Endothelial cell of umbilical vein (primary cell): ENCODE results near the gene TNRC6B. TPM values are rescaled to one million over a fixed set of nuclear protein-coding genes. Genes with fewer than 3 reads are reported as not detected.

ENCODE experiments used
- BruUV-seq: library from RNA; stranded (reverse); fragments of 400-500 nt; replicated peaks from 2 replicates; lab custom pipeline; 2021; lab: Mats Ljungman, UMichigan
- CTCF ChIA-PET: fragments of 300-600, 350-600 bp; sonication (Branson Sonifier 250); formaldehyde crosslinking; loops from one replicate; lab custom pipeline; 2021; ENCODE audit warnings: antibody characterized with exemption, inconsistent platforms; lab: Charles Lee
- POLR2A ChIA-PET: fragments of 300-600, 350-600 bp; sonication (Branson Sonifier 250); formaldehyde crosslinking; loops from one replicate; lab custom pipeline; 2021; ENCODE audit warnings: antibody characterized with exemption, inconsistent platforms; lab: Charles Lee
- DNase-seq: peaks from one replicate; pipeline ENCODE4 v3.0.0-alpha.2; 2011; ENCODE audit warnings: low read depth, low spot score
- FAIRE-seq: peaks from 2 replicates; lab custom pipeline; 2011; peaks lifted over from hg19 to GRCh38; lab: Jason Lieb, UNC
- H2AFZ ChIP-seq: 2 replicates; pipeline ENCODE4 v1.6.0; 2012; ENCODE audit warnings: low read depth, low read length, control low read depth, inconsistent platforms
- H3K27ac ChIP-seq: 2 replicates; pipeline ENCODE4 v1.5.1; 2011; ENCODE audit warnings: low read depth, mild to moderate bottlenecking, control low read depth, low read length, moderate library complexity; ENCODE audit not compliant: insufficient read depth
- H3K27me3 ChIP-seq, 2 experiments: 2 replicates each; pipeline versions ENCODE4 v1.6.0 to v1.6.1; 2011; ENCODE audit warnings: low read length in 2 of 2, mixed read lengths in 1 of 2; ENCODE audit not compliant: control insufficient read depth in 2 of 2, insufficient read depth in 2 of 2
- H3K36me3 ChIP-seq, 2 experiments: 2 replicates in 1 of 2; 3 replicates in 1 of 2; pipeline ENCODE4 v1.5.1; 2011; ENCODE audit warnings: low read length in 2 of 2, mild to moderate bottlenecking in 1 of 2, moderate library complexity in 1 of 2; ENCODE audit not compliant: control insufficient read depth in 2 of 2, insufficient read depth in 2 of 2; ENCODE audit errors: extremely low read depth in 1 of 2
- H3K4me1 ChIP-seq: 3 replicates; pipeline ENCODE4 v1.5.1; 2011; ENCODE audit warnings: mild to moderate bottlenecking, low read length; ENCODE audit not compliant: control insufficient read depth, insufficient read depth; ENCODE audit errors: extremely low read depth
- H3K4me2 ChIP-seq: 2 replicates; pipeline ENCODE4 v1.6.1; 2011; ENCODE audit warnings: low read length, control low read depth, mixed read lengths; ENCODE audit not compliant: insufficient read depth
- H3K4me3 ChIP-seq, 3 experiments: fragments of 200-600 bp in 1 of 3; sonication (generic), shearing (Covaris generic) in 1 of 3; replicated peaks in 1 of 3; 2 replicates each; pipeline ENCODE4 v1.5.1; 2011 to 2016; ENCODE audit warnings: control low read depth in 3 of 3, low read length in 3 of 3, mild to moderate bottlenecking in 2 of 3, inconsistent platforms in 1 of 3, low read depth in 1 of 3, moderate library complexity in 1 of 3; ENCODE audit not compliant: insufficient read depth in 1 of 3
- H3K79me2 ChIP-seq: 2 replicates; pipeline ENCODE4 v1.6.0; 2012; ENCODE audit warnings: low read length, inconsistent platforms; ENCODE audit not compliant: control insufficient read depth, insufficient read depth
- H3K9ac ChIP-seq: replicated peaks from 2 replicates; pipeline ENCODE3; 2011; ENCODE audit warnings: low read length, control low read depth; ENCODE audit not compliant: insufficient read depth; ENCODE audit errors: extremely low read depth
- H3K9me1 ChIP-seq: replicated peaks from 3 replicates; pipeline ENCODE4 v1.6.0; 2011; ENCODE audit warnings: mild to moderate bottlenecking, low read length; ENCODE audit not compliant: control insufficient read depth, insufficient read depth; ENCODE audit errors: extremely low read depth
- H3K9me3 ChIP-seq: replicated peaks from 2 replicates; pipeline ENCODE4 v1.5.1; 2012; ENCODE audit warnings: low read length, inconsistent platforms; ENCODE audit not compliant: control insufficient read depth, insufficient read depth
- H4K20me1 ChIP-seq: replicated peaks from 2 replicates; pipeline ENCODE3; 2011; ENCODE audit warnings: mild to moderate bottlenecking, low read length; ENCODE audit not compliant: control insufficient read depth, insufficient read depth; ENCODE audit errors: extremely low read depth
- EZH2 ChIP-seq: IDR thresholded peaks from 2 replicates; pipeline ENCODE4 v1.6.1; 2012; ENCODE audit warnings: borderline replicate concordance, low read depth, mild to moderate bottlenecking, moderate library complexity, low read length, inconsistent platforms; ENCODE audit not compliant: severe bottlenecking
- FOS ChIP-seq: IDR thresholded peaks from 2 replicates; pipeline ENCODE4 v1.6.1; 2011; ENCODE audit warnings: mild to moderate bottlenecking, low read length, moderate library complexity, borderline replicate concordance; ENCODE audit not compliant: insufficient read depth
- GATA2 ChIP-seq: IDR thresholded peaks from 2 replicates; pipeline ENCODE4 v1.7.0; 2011; ENCODE audit warnings: low read depth, mild to moderate bottlenecking, moderate library complexity, mixed read lengths, low read length; ENCODE audit not compliant: insufficient read length, insufficient read depth
- JUN ChIP-seq: IDR thresholded peaks from 2 replicates; pipeline ENCODE4 v1.6.1; 2011; ENCODE audit warnings: borderline replicate concordance, low read depth; ENCODE audit not compliant: insufficient read length, insufficient read depth
- MYC ChIP-seq: IDR thresholded peaks from one replicate; pipeline ENCODE4 v1.6.1; 2011; ENCODE audit warnings: mild to moderate bottlenecking, low read depth, low read length
- POLR2A ChIP-seq: IDR thresholded peaks from 2 replicates; pipeline ENCODE4 v1.6.1; 2012; ENCODE audit warnings: low read depth, mild to moderate bottlenecking, control low read depth, low read length
- POLR2AphosphoS5 ChIP-seq: IDR thresholded peaks from 2 replicates; pipeline ENCODE4 v1.6.1; 2012; ENCODE audit warnings: low read depth, mild to moderate bottlenecking, control low read depth, low read length, moderate library complexity; ENCODE audit not compliant: insufficient read depth
- dilution Hi-C: fragments of 300-500 bp; cut with MboI; formaldehyde crosslinking; loops from one replicate; pipeline ENCODE4 v1.15.0; 2019; ENCODE audit warnings: low sequenced_read_pairs; ENCODE audit not compliant: extremely low pct_ligation_motif_present
- intact Hi-C: fragments of 100-400 bp; cut with micrococcal nuclease; formaldehyde crosslinking; loops from one replicate; pipeline ENCODE4 v1.10.0; 2022
- polyA plus RNA-seq, 4 experiments: library from polyadenylated mRNA; depleted of rRNA in 3 of 4; stranded (reverse) in 3 of 4; unstranded in 1 of 4; fragments of >200 nt; gene quantifications; 2 replicates each; pipeline versions ENCODE4 v1.2.1 to v1.2.3, GENCODE V29; 2011 to 2012; ENCODE audit warnings: missing spikeins in 1 of 4
- total RNA-seq: library from RNA; stranded (reverse); gene quantifications from 2 replicates; pipeline ENCODE4 v1.2.3, GENCODE V29; 2021
- TF ChIP-seq, protein P1 (sequence below): IDR thresholded peaks from 2 replicates; pipeline ENCODE4 v1.6.1; 2011; ENCODE audit not compliant: insufficient read depth, insufficient read length
- TF ChIP-seq, protein P2 (sequence below), 2 donors: IDR thresholded peaks; 1 replicate in 1 of 2; 2 replicates in 1 of 2; pipeline ENCODE4 v1.5.1; 2011; ENCODE audit warnings: low read length in 2 of 2, mild to moderate bottlenecking in 2 of 2, moderate library complexity in 2 of 2, control low read depth in 1 of 2, inconsistent platforms in 1 of 2, low read depth in 1 of 2; ENCODE audit not compliant: insufficient read depth in 1 of 2; ENCODE audit errors: extremely low read depth in 1 of 2

Gene TNRC6B
- total and polyA plus RNA-seq, 2 donors (not counting 3 experiments of a cell fraction or from before 2014, with no cell fraction given): 10.6 to 37.2 TPM

DNA sequence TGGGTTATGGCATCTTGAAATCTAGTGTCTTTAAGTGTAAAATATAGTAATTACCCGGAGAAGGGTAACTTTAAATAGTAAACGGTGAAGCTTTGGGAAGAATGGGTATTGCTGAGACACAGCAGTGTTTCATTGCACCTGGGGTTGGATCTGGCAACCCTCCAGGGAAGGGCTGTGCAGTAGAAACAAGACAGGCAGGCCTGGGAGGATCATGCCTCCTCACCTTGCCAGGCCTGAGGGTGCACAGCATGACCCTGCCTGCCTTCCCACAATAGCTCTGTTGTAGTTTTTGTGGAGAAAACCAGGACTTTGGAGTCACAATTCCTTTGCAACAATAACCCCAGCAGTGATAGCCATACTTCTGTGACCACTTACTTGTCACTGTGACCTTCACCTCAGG is 104.0 kb downstream of the TNRC6B start:
- Histone ChIP-seq H3K36me3 (peaks cover 15 to 20% of the 10 kb centered on the region in 2 experiments), H3K27ac (no peak overlapping the region), H3K4me1 (peaks cover 7% of the 10 kb centered on the region), H3K9me3 (no peaks in the 10 kb centered on the region), H3K4me3 (no peak overlapping the region), H3K4me2 (no peak overlapping the region), H3K9ac (no peak overlapping the region), H3K27me3 (no peaks in the 10 kb centered on the region), H4K20me1 (no peaks in the 10 kb centered on the region), H3K9me1 (no peaks in the 10 kb centered on the region), H2AFZ (no peak overlapping the region), H3K79me2 (no peaks in the 10 kb centered on the region)
- dilution Hi-C loops (no loop called here), intact Hi-C loops (loop anchor here (10.0 kb wide), 1 partner anchor 1873 kb away; no protein-coding TSS in a partner anchor)
- ChIA-PET CTCF (no interaction called here), POLR2A (no interaction called here)
- DNase-seq: no peak
- no TSS peak for BruUV-seq
- no peak for FAIRE-seq
- TF ChIP-seq POLR2AphosphoS5 (no peak), GATA2 (no peak), MYC (no peak), POLR2A (no peak), EZH2 (no peak), FOS (no peak), JUN (no peak)
- TF ChIP-seq, protein P1, sequence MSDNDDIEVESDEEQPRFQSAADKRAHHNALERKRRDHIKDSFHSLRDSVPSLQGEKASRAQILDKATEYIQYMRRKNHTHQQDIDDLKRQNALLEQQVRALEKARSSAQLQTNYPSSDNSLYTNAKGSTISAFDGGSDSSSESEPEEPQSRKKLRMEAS: no peak
- TF ChIP-seq, protein P2, sequence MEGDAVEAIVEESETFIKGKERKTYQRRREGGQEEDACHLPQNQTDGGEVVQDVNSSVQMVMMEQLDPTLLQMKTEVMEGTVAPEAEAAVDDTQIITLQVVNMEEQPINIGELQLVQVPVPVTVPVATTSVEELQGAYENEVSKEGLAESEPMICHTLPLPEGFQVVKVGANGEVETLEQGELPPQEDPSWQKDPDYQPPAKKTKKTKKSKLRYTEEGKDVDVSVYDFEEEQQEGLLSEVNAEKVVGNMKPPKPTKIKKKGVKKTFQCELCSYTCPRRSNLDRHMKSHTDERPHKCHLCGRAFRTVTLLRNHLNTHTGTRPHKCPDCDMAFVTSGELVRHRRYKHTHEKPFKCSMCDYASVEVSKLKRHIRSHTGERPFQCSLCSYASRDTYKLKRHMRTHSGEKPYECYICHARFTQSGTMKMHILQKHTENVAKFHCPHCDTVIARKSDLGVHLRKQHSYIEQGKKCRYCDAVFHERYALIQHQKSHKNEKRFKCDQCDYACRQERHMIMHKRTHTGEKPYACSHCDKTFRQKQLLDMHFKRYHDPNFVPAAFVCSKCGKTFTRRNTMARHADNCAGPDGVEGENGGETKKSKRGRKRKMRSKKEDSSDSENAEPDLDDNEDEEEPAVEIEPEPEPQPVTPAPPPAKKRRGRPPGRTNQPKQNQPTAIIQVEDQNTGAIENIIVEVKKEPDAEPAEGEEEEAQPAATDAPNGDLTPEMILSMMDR (IDR thresholded peaks at IDR 0.05; ENCODE audit: extremely low read depth in 1 of 2, insufficient read depth in 1 of 2, low read depth in 1 of 2, low read length in 2 of 2): no peak
